ENCODE data around the gene SLC24A1. TPM values are rescaled to one million over a fixed set of nuclear protein-coding genes. Genes with fewer than 3 reads are reported as not detected.

The SLC24A1 gene
- total RNA-seq, 2 donors from 2014 or later, result 8.9 to 14.5 TPM

DNA sequence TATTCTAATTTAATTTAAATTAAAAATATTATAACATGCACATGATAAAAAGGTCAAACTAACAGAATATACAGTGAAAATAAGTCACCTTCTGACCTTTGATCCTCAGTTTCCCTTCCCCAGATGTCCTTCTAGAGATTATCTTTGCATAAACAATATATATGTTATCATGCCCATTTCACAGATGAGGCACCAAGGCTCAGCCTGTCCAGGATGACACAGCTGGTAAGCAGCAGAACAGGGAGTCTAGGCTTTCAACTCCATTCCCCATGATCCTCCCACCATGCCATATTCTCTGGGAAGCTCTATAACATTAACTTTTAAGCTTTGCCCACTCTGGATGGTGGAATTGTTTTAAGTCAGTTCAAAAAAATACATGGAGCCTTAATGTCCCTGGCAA lies 1.4 kb downstream of the SLC24A1 start:
- H3K4me3 ChIP-seq, result no peak overlapping the region
- H3K36me3 ChIP-seq, result no peaks in the 10 kb centered on the region
- H3K4me1 ChIP-seq (replicated peaks), result no peaks in the 10 kb centered on the region
- no peaks in the 10 kb centered on the region for H3K27me3 ChIP-seq (replicated peaks; ENCODE audit: insufficient read depth)
- no peak for DNase-seq (ENCODE audit: low spot score)
- no peak for TF ChIP-seq POLR2AphosphoS5 (IDR thresholded peaks at IDR 0.05)
- TF ChIP-seq POLR2A (IDR thresholded peaks at IDR 0.05), result no peak
- TF ChIP-seq, protein P1, sequence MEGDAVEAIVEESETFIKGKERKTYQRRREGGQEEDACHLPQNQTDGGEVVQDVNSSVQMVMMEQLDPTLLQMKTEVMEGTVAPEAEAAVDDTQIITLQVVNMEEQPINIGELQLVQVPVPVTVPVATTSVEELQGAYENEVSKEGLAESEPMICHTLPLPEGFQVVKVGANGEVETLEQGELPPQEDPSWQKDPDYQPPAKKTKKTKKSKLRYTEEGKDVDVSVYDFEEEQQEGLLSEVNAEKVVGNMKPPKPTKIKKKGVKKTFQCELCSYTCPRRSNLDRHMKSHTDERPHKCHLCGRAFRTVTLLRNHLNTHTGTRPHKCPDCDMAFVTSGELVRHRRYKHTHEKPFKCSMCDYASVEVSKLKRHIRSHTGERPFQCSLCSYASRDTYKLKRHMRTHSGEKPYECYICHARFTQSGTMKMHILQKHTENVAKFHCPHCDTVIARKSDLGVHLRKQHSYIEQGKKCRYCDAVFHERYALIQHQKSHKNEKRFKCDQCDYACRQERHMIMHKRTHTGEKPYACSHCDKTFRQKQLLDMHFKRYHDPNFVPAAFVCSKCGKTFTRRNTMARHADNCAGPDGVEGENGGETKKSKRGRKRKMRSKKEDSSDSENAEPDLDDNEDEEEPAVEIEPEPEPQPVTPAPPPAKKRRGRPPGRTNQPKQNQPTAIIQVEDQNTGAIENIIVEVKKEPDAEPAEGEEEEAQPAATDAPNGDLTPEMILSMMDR (IDR thresholded peaks at IDR 0.05), result no peak
- H3K27ac ChIP-seq, result no peak overlapping the region
- intact Hi-C loops (cut with DNase I), result no loop called here
- no peaks in the 10 kb centered on the region for H3K9me3 ChIP-seq

DNA sequence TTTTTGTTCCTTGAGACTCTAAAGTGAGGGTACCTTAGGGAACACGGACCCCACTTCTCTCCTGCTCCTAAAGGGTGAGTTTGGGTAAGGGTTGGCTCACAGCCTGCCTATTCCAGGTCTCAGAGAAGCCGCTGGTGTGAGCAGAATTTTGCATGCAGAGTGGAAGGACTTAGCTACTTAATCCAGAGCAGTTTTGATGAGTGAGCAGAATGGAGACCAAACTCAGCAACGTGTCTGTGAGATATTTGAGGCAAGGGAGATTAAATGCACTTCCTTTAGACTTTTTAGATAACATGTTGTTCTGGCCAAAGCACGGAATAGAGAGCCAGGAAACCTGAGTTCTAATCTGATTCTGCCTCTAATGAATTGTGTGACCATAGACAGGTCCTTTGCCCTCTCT lies 5.1 kb downstream of the SLC24A1 start:
- TF ChIP-seq POLR2AphosphoS5 (IDR thresholded peaks at IDR 0.05) (no peak), POLR2A (IDR thresholded peaks at IDR 0.05) (no peak)
- TF ChIP-seq, protein P1 (IDR thresholded peaks at IDR 0.05), result no peak
- H3K4me1 ChIP-seq (replicated peaks), result no peaks in the 10 kb centered on the region
- H3K27me3 ChIP-seq (replicated peaks; ENCODE audit: insufficient read depth), result no peaks in the 10 kb centered on the region
- WGBS, result 71% methylated on average over 4 of the region's 4 CpGs
- no peak overlapping the region for H3K4me3 ChIP-seq
- no peak overlapping the region for H3K27ac ChIP-seq
- DNase-seq (ENCODE audit: low spot score), result no peak
- H3K36me3 ChIP-seq, result no peaks in the 10 kb centered on the region
- intact Hi-C loops (cut with DNase I), result no loop called here
- no peaks in the 10 kb centered on the region for H3K9me3 ChIP-seq

DNA sequence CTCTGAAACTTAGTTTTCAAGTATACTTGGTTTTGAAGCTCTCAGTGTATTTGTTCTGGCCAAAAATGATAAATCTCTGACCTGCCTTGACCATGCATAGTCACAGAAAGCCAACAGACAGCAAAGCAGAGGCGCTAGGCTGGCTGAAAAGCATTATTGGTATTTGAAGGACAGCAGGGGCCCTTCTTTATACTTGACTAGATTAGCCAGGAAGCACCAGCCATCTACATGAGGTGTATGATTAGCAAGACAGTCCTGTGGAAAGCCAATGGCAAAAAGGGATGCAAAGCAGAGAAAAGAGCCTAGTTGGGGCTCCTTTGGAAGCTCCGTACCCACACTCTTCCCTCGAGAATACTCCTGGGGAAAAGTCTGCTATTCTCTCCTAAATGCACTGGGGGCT lies 7.8 kb downstream of the SLC24A1 start:
- no peaks in the 10 kb centered on the region for H3K4me1 ChIP-seq (replicated peaks)
- WGBS, result 83% methylated on average over 3 of the region's 3 CpGs
- DNase-seq (ENCODE audit: low spot score), result no peak
- H3K27ac ChIP-seq, result no peak overlapping the region
- H3K36me3 ChIP-seq, result no peaks in the 10 kb centered on the region
- no peaks in the 10 kb centered on the region for H3K27me3 ChIP-seq (replicated peaks; ENCODE audit: insufficient read depth)
- intact Hi-C loops (cut with DNase I), result no loop called here
- TF ChIP-seq, protein P1 (IDR thresholded peaks at IDR 0.05), result no peak
- TF ChIP-seq POLR2AphosphoS5 (IDR thresholded peaks at IDR 0.05) (no peak), POLR2A (IDR thresholded peaks at IDR 0.05) (no peak)
- H3K4me3 ChIP-seq, result no peak overlapping the region
- H3K9me3 ChIP-seq, result no peaks in the 10 kb centered on the region

DNA sequence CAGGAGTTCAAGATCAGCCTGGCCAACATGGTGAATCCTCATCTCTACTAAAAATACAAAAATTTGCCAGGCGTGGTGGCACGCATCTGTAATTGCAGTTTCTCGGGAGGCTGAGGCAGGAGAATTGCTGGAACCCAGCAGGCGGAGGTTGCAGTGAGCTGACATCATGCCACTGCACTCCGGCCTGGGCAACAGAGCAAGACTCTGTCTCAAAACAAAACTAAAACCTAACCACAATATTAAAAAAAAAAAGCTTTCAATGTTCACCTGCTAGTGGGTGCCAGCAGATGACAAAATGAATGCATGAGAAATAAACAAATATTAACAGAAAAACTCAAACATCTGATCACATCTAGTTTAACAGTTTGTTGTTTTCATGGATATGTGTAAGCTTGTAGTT lies 9.0 kb downstream of the SLC24A1 start:
- Histone ChIP-seq H3K4me1 (replicated peaks) (no peaks in the 10 kb centered on the region), H3K9me3 (no peaks in the 10 kb centered on the region), H3K4me3 (no peak overlapping the region), H3K27me3 (replicated peaks; ENCODE audit: insufficient read depth) (no peaks in the 10 kb centered on the region), H3K36me3 (no peaks in the 10 kb centered on the region), H3K27ac (no peak overlapping the region)
- 94% methylated on average over 5 of the region's 5 CpGs for WGBS
- TF ChIP-seq, protein P1 (IDR thresholded peaks at IDR 0.05), result no peak
- TF ChIP-seq POLR2A (IDR thresholded peaks at IDR 0.05) (no peak), POLR2AphosphoS5 (IDR thresholded peaks at IDR 0.05) (no peak)
- intact Hi-C loops (cut with DNase I), result loop anchor here (10.0 kb wide), 1 partner anchor 204 kb away; no protein-coding TSS in a partner anchor
- no peak for DNase-seq (ENCODE audit: low spot score)

DNA sequence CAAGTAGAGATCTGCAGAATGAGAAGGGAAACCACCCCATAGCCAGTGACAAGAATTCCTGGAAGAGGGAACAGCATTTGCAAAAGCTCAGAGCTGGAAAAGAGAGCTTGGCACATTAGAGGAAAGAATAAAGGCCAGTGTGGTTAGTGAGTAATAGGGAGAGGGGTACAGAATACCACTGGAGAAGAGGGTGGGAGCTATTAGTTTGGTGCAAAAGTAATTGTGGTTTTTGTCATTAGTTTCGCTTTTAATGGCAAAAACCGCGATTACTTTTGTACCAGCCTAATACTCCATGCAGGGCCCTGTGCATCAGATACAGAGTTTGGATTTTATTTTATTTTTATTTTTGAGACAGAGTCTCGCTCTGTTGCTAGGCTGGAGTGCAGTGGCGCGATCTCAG lies 9.8 kb downstream of the SLC24A1 start:
- H3K36me3 ChIP-seq, result no peaks in the 10 kb centered on the region
- TF ChIP-seq POLR2AphosphoS5 (IDR thresholded peaks at IDR 0.05), result no peak
- TF ChIP-seq, protein P1 (IDR thresholded peaks at IDR 0.05), result no peak
- no peak for TF ChIP-seq POLR2A (IDR thresholded peaks at IDR 0.05)
- intact Hi-C loops (cut with DNase I), result loop anchor here (10.0 kb wide), 1 partner anchor 203 kb away; no protein-coding TSS in a partner anchor
- 99% methylated on average over 6 of the region's 6 CpGs for WGBS
- DNase-seq (ENCODE audit: low spot score), result no peak
- H3K27ac ChIP-seq, result no peak overlapping the region
- H3K4me3 ChIP-seq, result no peak overlapping the region
- no peaks in the 10 kb centered on the region for H3K27me3 ChIP-seq (replicated peaks; ENCODE audit: insufficient read depth)
- no peaks in the 10 kb centered on the region for H3K4me1 ChIP-seq (replicated peaks)
- no peaks in the 10 kb centered on the region for H3K9me3 ChIP-seq
